Mesenchymal stem cell (in vitro differentiated cells and primary cell): Measurements from ENCODE around the gene KLK13.

Experiments used
- DNase-seq: peaks from one replicate; pipeline ENCODE4 v3.0.0-alpha.2; 2013
- H2AFZ ChIP-seq: one replicate; pipeline ENCODE4 v1.6.1; 2013; ENCODE audit warnings: low read depth, mild to moderate bottlenecking, control low read depth, inconsistent platforms, low read length, moderate library complexity
- H2AK5ac ChIP-seq: 2 replicates; pipeline ENCODE4 v1.6.1; 2013; ENCODE audit warnings: low read length, moderate library complexity, mild to moderate bottlenecking, inconsistent platforms; ENCODE audit not compliant: severe bottlenecking
- H2BK120ac ChIP-seq: one replicate; pipeline ENCODE4 v1.6.1; 2013; ENCODE audit warnings: low read depth, mild to moderate bottlenecking, inconsistent platforms, low read length, moderate library complexity
- H2BK12ac ChIP-seq, 2 experiments: one replicate each; pipeline ENCODE4 v1.6.1; 2013; ENCODE audit warnings: inconsistent platforms in 2 of 2, low read length in 2 of 2, mild to moderate bottlenecking in 2 of 2, moderate library complexity in 2 of 2, control low read depth in 1 of 2
- H2BK15ac ChIP-seq: one replicate; pipeline ENCODE4 v1.6.1; 2013; ENCODE audit warnings: mild to moderate bottlenecking, low read depth, inconsistent platforms; ENCODE audit not compliant: poor library complexity, severe bottlenecking
- H2BK5ac ChIP-seq: 2 replicates; pipeline ENCODE4 v1.6.1; 2013; ENCODE audit warnings: low read depth, mild to moderate bottlenecking, low read length, control low read depth, inconsistent platforms; ENCODE audit not compliant: poor library complexity, severe bottlenecking
- H3K14ac ChIP-seq, 2 experiments: one replicate each; pipeline ENCODE4 v1.6.1; 2013; ENCODE audit warnings: inconsistent platforms in 2 of 2, low read length in 2 of 2, control low read depth in 1 of 2, mild to moderate bottlenecking in 1 of 2, moderate library complexity in 1 of 2
- H3K18ac ChIP-seq, 2 experiments: one replicate each; pipeline ENCODE4 v1.6.1; 2013; ENCODE audit warnings: inconsistent platforms in 2 of 2, low read length in 2 of 2, control low read depth in 1 of 2, low read depth in 1 of 2, mild to moderate bottlenecking in 1 of 2
- H3K23ac ChIP-seq, 2 experiments: one replicate each; pipeline ENCODE4 v1.6.1; 2013; ENCODE audit warnings: inconsistent platforms in 2 of 2, low read length in 2 of 2, mild to moderate bottlenecking in 2 of 2, moderate library complexity in 2 of 2, control low read depth in 1 of 2
- H3K27ac ChIP-seq: 2 replicates; pipeline ENCODE4 v1.5.1; 2013; ENCODE audit warnings: mild to moderate bottlenecking, moderate library complexity, low read length, control low read depth, inconsistent platforms; ENCODE audit not compliant: poor library complexity, severe bottlenecking
- H3K27me3 ChIP-seq, 2 experiments: 2 replicates each; pipeline versions ENCODE4 v1.6.1 to v1.7.0; 2013; ENCODE audit warnings: low read length in 2 of 2, mild to moderate bottlenecking in 2 of 2, moderate library complexity in 2 of 2, control low read depth in 1 of 2, inconsistent platforms in 1 of 2; ENCODE audit not compliant: control insufficient read depth in 1 of 2, insufficient read depth in 1 of 2
- H3K36me3 ChIP-seq, 2 experiments: 2 replicates each; pipeline versions ENCODE4 v1.6.1 to v1.7.0; 2013; ENCODE audit warnings: low read length in 2 of 2, control low read depth in 1 of 2, inconsistent platforms in 1 of 2, low read depth in 1 of 2, mild to moderate bottlenecking in 1 of 2; ENCODE audit not compliant: insufficient read depth in 2 of 2, control insufficient read depth in 1 of 2
- H3K4ac ChIP-seq, 2 experiments: one replicate each; pipeline ENCODE4 v1.6.1; 2013; ENCODE audit warnings: inconsistent platforms in 2 of 2, low read length in 2 of 2, mild to moderate bottlenecking in 2 of 2, moderate library complexity in 2 of 2, control low read depth in 1 of 2, low read depth in 1 of 2
- H3K4me1 ChIP-seq: 2 replicates; pipeline ENCODE4 v1.6.1; 2013; ENCODE audit warnings: low read depth, low read length, control low read depth; ENCODE audit not compliant: control insufficient read depth, insufficient read depth
- H3K4me2 ChIP-seq: 2 replicates; pipeline ENCODE4 v1.6.1; 2013; ENCODE audit warnings: low read length, mild to moderate bottlenecking, inconsistent platforms; ENCODE audit not compliant: poor library complexity, severe bottlenecking
- H3K4me3 ChIP-seq, 2 experiments: 2 replicates each; pipeline versions ENCODE4 v1.5.1 to v1.7.0; 2013; ENCODE audit warnings: low read length in 2 of 2, mild to moderate bottlenecking in 2 of 2, control low read depth in 1 of 2, low read depth in 1 of 2; ENCODE audit not compliant: insufficient read depth in 1 of 2
- H3K79me1 ChIP-seq: replicated peaks from 2 replicates; pipeline ENCODE4 v1.6.1; 2013; ENCODE audit warnings: mild to moderate bottlenecking, control low read depth, low read length, inconsistent platforms; ENCODE audit not compliant: poor library complexity, severe bottlenecking
- H3K9ac ChIP-seq: 2 replicates; pipeline ENCODE4 v1.7.0; 2013; ENCODE audit warnings: mild to moderate bottlenecking, low read length, moderate library complexity
- H3K9me3 ChIP-seq: 2 replicates; pipeline ENCODE4 v1.7.0; 2013; ENCODE audit warnings: mild to moderate bottlenecking, low read length; ENCODE audit not compliant: control insufficient read depth
- H4K8ac ChIP-seq: one replicate; pipeline ENCODE4 v1.6.1; 2013; ENCODE audit warnings: inconsistent platforms, mild to moderate bottlenecking, low read length, moderate library complexity
- H4K91ac ChIP-seq: one replicate; pipeline ENCODE4 v1.6.1; 2013; ENCODE audit warnings: mild to moderate bottlenecking, low read length, inconsistent platforms
- WGBS: methylation state at CpG from one replicate; pipeline ENCODE4 v1.1.7; 2013; ENCODE audit warnings: mixed read lengths; 5-methylcytosine and 5-hydroxymethylcytosine counted together

KLK13 gene

DNA sequence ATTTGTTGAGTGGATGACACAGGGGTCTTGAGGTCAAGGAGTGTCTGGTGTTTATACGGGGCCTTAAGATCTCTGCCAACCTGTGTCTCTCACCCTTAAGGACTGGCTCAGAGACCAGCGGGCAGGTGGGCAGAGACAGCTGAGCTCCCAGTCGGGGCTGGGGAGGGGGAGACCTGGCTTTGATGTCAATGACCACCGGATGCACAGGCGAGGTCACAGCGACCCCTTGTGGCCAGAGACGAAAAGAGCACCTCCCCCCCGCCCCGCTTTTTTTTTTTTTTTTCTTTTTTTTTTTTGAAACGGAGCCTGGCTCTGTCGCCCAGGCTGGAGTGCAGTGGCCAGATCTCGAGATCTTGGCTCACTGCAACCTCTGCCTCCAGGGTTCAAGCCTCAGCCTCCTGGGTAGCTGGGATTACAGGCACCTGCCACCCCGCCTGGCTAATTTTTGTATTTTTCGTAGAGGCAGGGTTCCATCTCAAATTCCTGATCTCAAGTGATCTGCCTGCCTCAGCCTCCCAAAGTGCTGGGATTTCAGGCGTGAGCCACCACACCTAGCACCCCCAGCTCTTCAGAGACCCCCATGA is 29.9 kb upstream of the KLK13 start:
- Histone ChIP-seq H3K4me1 (peaks cover 4% of the 10 kb centered on the region), H3K79me1 (peaks cover 17% of the 10 kb centered on the region), H3K4me3 (no peak overlapping the region), H3K27ac (no peak overlapping the region), H2BK120ac (no peak overlapping the region), H3K14ac (no peak overlapping the region), H3K23ac (no peak overlapping the region), H2BK5ac (no peak overlapping the region), H3K4me2 (no peak overlapping the region), H2BK15ac (no peak overlapping the region), H2AK5ac (no peak overlapping the region), H3K9ac (no peak overlapping the region), H3K27me3 (no peaks in the 10 kb centered on the region), H3K4ac (no peak overlapping the region), H3K9me3 (no peaks in the 10 kb centered on the region), H4K8ac (no peak overlapping the region), H2BK12ac (no peak overlapping the region), H3K18ac (no peak overlapping the region), H3K36me3 (peaks cover 15 to 25% of the 10 kb centered on the region in 2 experiments), H2AFZ (no peak overlapping the region), H4K91ac (no peak overlapping the region)
- DNase-seq = peak; percentile 17
- WGBS = 27% methylated on average over 15 of the region's 15 CpGs

DNA sequence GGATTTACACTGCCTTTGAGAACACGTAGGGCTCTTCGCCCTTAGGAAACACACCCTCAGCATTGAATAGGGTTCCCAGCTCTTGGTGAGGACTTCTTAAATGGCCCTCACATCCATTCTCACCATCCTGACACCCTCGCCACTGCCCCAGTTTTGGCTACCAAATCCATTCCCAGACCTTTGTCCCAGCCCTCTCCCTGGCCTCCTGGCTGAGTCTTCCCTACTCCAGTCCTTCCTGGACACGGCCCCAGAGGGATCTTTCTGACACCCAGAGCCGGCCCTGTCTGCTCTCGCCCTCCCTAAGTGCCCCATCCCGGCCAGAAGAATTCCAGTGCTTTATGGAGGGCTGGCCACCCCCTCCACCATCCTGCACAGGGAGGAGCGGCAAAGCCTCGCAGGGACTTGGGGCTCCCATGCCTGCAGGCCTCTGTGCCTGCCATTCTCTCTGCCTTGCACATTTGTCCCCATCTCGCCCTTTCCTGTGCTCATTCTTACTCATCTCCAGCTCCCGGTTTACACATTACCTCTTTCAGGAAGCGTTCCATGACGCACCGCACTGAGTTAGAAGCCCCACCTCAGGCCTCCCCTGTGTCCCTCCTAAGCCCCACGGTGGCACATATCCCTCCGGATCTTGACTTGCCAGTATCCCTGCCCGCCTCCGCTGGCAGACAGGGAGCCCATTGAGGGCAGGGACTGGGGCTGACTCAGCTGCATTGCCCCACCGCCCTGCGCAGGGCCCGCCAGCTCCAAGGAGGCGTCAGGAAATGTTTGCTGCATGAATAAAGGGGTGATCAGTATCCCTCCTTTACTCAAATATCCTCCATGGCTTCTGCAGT is 28.8 kb upstream of the KLK13 start:
- no peaks in the 10 kb centered on the region for H3K27me3 ChIP-seq
- no peak overlapping the region for H2AK5ac ChIP-seq
- H3K4me1 ChIP-seq = peaks cover 4% of the 10 kb centered on the region
- WGBS = 78% methylated on average over 22 of the region's 22 CpGs
- H3K9me3 ChIP-seq = no peaks in the 10 kb centered on the region
- no peak overlapping the region for H2AFZ ChIP-seq
- no peak overlapping the region for H3K27ac ChIP-seq
- H4K8ac ChIP-seq = peak overlapping the region; percentile 57
- no peak overlapping the region for H2BK15ac ChIP-seq
- H2BK120ac ChIP-seq = no peak overlapping the region
- no peak overlapping the region for H2BK12ac ChIP-seq
- no peak overlapping the region for H3K14ac ChIP-seq
- H2BK5ac ChIP-seq = no peak overlapping the region
- H3K36me3 ChIP-seq = peaks cover 9 to 14% of the 10 kb centered on the region in 2 experiments
- no peak overlapping the region for H3K4ac ChIP-seq
- H3K4me2 ChIP-seq = no peak overlapping the region
- DNase-seq = no peak
- no peak overlapping the region for H3K23ac ChIP-seq
- no peak overlapping the region for H3K4me3 ChIP-seq
- H3K9ac ChIP-seq = no peak overlapping the region
- H3K18ac ChIP-seq = no peak overlapping the region
- H3K79me1 ChIP-seq = peaks cover 12% of the 10 kb centered on the region
- peak overlapping the region; percentile 41 for H4K91ac ChIP-seq

GRCh38 chr19:51093101-51093500 is 28.2 kb upstream of the KLK13 start:
- Histone ChIP-seq H3K18ac (no peak overlapping the region), H3K14ac (no peak overlapping the region), H2BK5ac (no peak overlapping the region), H4K91ac (no peak overlapping the region), H4K8ac (no peak overlapping the region), H3K4me1 (peaks cover 4% of the 10 kb centered on the region), H3K4me2 (no peak overlapping the region), H2AFZ (no peak overlapping the region), H3K27ac (no peak overlapping the region), H3K23ac (no peak overlapping the region), H3K9me3 (no peaks in the 10 kb centered on the region), H2BK120ac (no peak overlapping the region), H3K27me3 (no peaks in the 10 kb centered on the region), H3K4me3 (no peak overlapping the region), H3K4ac (no peak overlapping the region), H2BK12ac (no peak overlapping the region), H3K9ac (no peak overlapping the region), H3K36me3 (peaks cover 8% of the 10 kb centered on the region in 2 experiments), H2BK15ac (no peak overlapping the region), H3K79me1 (peaks cover 11% of the 10 kb centered on the region), H2AK5ac (no peak overlapping the region)
- WGBS = 95% methylated on average over 8 of the region's 8 CpGs
- no peak for DNase-seq
